Measurements from ENCODE around the gene NFU1.

DNA sequence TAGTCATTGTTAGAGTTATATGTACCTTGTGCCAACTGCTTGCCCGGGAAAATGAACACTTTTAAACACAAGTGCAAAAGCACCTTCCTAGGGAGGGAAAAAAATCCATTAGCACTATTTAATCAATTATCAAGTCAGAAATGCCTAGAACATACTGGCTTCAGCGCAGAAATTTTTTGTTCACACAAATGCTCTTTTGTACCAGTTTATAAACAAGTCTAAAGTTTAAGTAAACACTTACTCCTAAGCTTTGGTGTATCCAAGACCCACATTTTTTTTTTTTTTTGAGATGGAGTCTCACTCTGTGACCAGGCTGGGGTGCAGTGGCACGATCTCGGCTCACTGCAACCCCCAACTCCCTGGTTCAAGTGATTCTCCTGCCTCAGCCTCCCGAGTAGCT lies 80.8 kb downstream of the NFU1 start:
- no peak for TF ChIP-seq CTCF (conservative IDR thresholded peaks at IDR 0.05; ENCODE audit: low read depth in 2 of 2)
- no peak for TF ChIP-seq REST (IDR thresholded peaks at IDR 0.05; ENCODE audit: unreplicated experiment)

All from GM23338 (cell line).